HCT116 (cell line): ENCODE data around the gene PIH1D1. TPM values are rescaled to one million over a fixed set of nuclear protein-coding genes. Genes with fewer than 3 reads are reported as not detected.
A peak's percentile ranks its signal among the peaks of the same experiment; 100 is the strongest.

Source experiments
- ATAC-seq: fragments of 200-7000 bp; cut with Tn5 transposase; 2 replicates; pipeline ENCODE4 v1.9.1; 2020; ENCODE audit warnings: mild to moderate bottlenecking, moderate library complexity
- BruUV-seq: library from RNA; stranded (reverse); fragments of 400-500 nt; replicated peaks from 2 replicates; lab custom pipeline; 2021; lab: Mats Ljungman, UMichigan
- CTCF ChIA-PET: fragments of 300-600 bp; sonication (Branson Sonifier 250); formaldehyde crosslinking; loops from one replicate; lab custom pipeline; 2021; ENCODE audit warnings: antibody characterized with exemption; lab: Charles Lee
- POLR2A ChIA-PET: fragments of 300-600, 350-600 bp; sonication (Branson Sonifier 250); formaldehyde crosslinking; loops from one replicate; lab custom pipeline; 2021; ENCODE audit warnings: antibody characterized with exemption; lab: Charles Lee
- RAD21 ChIA-PET, 2 experiments: fragments of 300-600 bp; sonication (Branson Sonifier 250); formaldehyde crosslinking; loops; one replicate each; lab custom pipeline; 2023; ENCODE audit warnings: low total read pairs in 2 of 2; ENCODE audit not compliant: uncharacterized antibody in 2 of 2, unreplicated experiment in 2 of 2, low non-redundant PET in 1 of 2; lab: Charles Lee
- DNase-seq: peaks from one replicate; pipeline ENCODE4 v3.0.0-alpha.2; 2010; ENCODE audit warnings: low read depth, low spot score
- H2AFZ ChIP-seq: fragments of 200-600 bp; shearing (Covaris generic), sonication (generic); 2 replicates; pipeline ENCODE4 v1.6.1; 2017; ENCODE audit warnings: low read depth, mixed run types, mixed read lengths, antibody characterized with exemption, low read length; ENCODE audit not compliant: poor library complexity, severe bottlenecking
- H3K27ac ChIP-seq: 2 replicates; pipeline ENCODE4 v1.5.1; 2012; ENCODE audit warnings: low read depth, low read length
- H3K27me3 ChIP-seq: fragments of 200-600 bp; sonication (generic); 2 replicates; pipeline ENCODE4 v1.6.1; 2016; ENCODE audit warnings: mixed run types, low read length, mixed read lengths; ENCODE audit not compliant: insufficient read depth
- H3K36me3 ChIP-seq, 2 experiments: fragments of 200-500 bp in 1 of 2; fragments of 200-600 bp in 1 of 2; sonication (Bioruptor generic) in 1 of 2; sonication (generic) in 1 of 2; 2 replicates each; pipeline versions ENCODE4 v1.5.1 to v1.6.1; 2014 to 2016; ENCODE audit warnings: low read length in 2 of 2, inconsistent platforms in 1 of 2, mixed read lengths in 1 of 2, mixed run types in 1 of 2; ENCODE audit not compliant: insufficient read depth in 2 of 2, control insufficient read depth in 1 of 2
- H3K4me1 ChIP-seq, 2 experiments: fragments of 200-600 bp in 1 of 2; sonication (generic) in 1 of 2; 2 replicates each; pipeline versions ENCODE4 v1.5.1 to v1.6.1; 2012 to 2017; ENCODE audit warnings: low read length in 2 of 2, inconsistent platforms in 1 of 2, mild to moderate bottlenecking in 1 of 2, mixed read lengths in 1 of 2, mixed run types in 1 of 2, moderate library complexity in 1 of 2; ENCODE audit not compliant: insufficient read depth in 2 of 2, control insufficient read depth in 1 of 2
- H3K4me2 ChIP-seq: fragments of 200-600 bp; sonication (generic); 2 replicates; pipeline ENCODE4 v1.6.1; 2017; ENCODE audit warnings: mixed run types, low read length, mixed read lengths
- H3K4me3 ChIP-seq, 2 experiments: fragments of 200-600 bp in 1 of 2; sonication (generic) in 1 of 2; replicated peaks in 1 of 2; 2 replicates each; pipeline ENCODE4 v1.5.1; 2011 to 2016; ENCODE audit warnings: low read length in 2 of 2, control low read depth in 1 of 2, low read depth in 1 of 2, mild to moderate bottlenecking in 1 of 2, mixed read lengths in 1 of 2, mixed run types in 1 of 2
- H3K79me2 ChIP-seq: fragments of 200-600 bp; sonication (generic); 2 replicates; pipeline ENCODE4 v1.6.1; 2017; ENCODE audit warnings: mild to moderate bottlenecking, mixed run types, low read length, moderate library complexity, mixed read lengths; ENCODE audit not compliant: insufficient read depth
- H3K9ac ChIP-seq: fragments of 200-600 bp; sonication (generic); 2 replicates; pipeline ENCODE4 v1.6.1; 2016; ENCODE audit warnings: low read length, mixed read lengths
- H3K9me2 ChIP-seq: fragments of 200-600 bp; sonication (generic), shearing (Covaris generic); 2 replicates; pipeline ENCODE4 v1.6.1; 2017; ENCODE audit warnings: mixed run types, mild to moderate bottlenecking, moderate library complexity; ENCODE audit not compliant: insufficient read depth
- H3K9me3 ChIP-seq, 2 experiments: fragments of 200-500 bp in 1 of 2; fragments of 200-600 bp in 1 of 2; sonication (Bioruptor generic) in 1 of 2; sonication (generic) in 1 of 2; 2 replicates each; pipeline ENCODE4 v1.6.1; 2014 to 2017; ENCODE audit warnings: low read length in 2 of 2, mixed read lengths in 2 of 2, inconsistent platforms in 1 of 2, low read depth in 1 of 2, mild to moderate bottlenecking in 1 of 2, mixed run types in 1 of 2, moderate library complexity in 1 of 2; ENCODE audit not compliant: control insufficient read depth in 1 of 2, insufficient read depth in 1 of 2
- H4K20me1 ChIP-seq: fragments of 200-600 bp; sonication (generic), shearing (Covaris generic); 2 replicates; pipeline ENCODE4 v1.6.1; 2017; ENCODE audit warnings: mixed run types, mild to moderate bottlenecking, moderate library complexity; ENCODE audit not compliant: insufficient read depth
- CTCF ChIP-seq, 3 experiments: fragments of 200-600 bp in 1 of 3; sonication (generic) in 1 of 3; IDR thresholded peaks in 2 of 3; conservative IDR thresholded peaks in 1 of 3; 2 replicates each; pipeline ENCODE4 v1.5.1; 2012 to 2017; ENCODE audit warnings: low read depth in 2 of 3, low read length in 2 of 3, antibody characterized with exemption in 1 of 3, borderline replicate concordance in 1 of 3, control low read depth in 1 of 3, mild to moderate bottlenecking in 1 of 3, mixed read lengths in 1 of 3, mixed run types in 1 of 3, moderate library complexity in 1 of 3; ENCODE audit not compliant: insufficient read depth in 1 of 3
- EGR1 ChIP-seq: IDR thresholded peaks from 2 replicates; pipeline ENCODE4 v1.6.1; 2012; ENCODE audit warnings: low read depth
- ELF1 ChIP-seq: IDR thresholded peaks from 2 replicates; pipeline ENCODE4 v1.6.1; 2012; ENCODE audit warnings: low read depth, borderline replicate concordance
- EZH2 ChIP-seq: fragments of 200-600 bp; sonication (generic); IDR thresholded peaks from 2 replicates; pipeline ENCODE4 v1.6.1; 2017; ENCODE audit warnings: antibody characterized with exemption, mixed run types
- EZH2phosphoT487 ChIP-seq: fragments of 200-600 bp; IDR thresholded peaks from 2 replicates; pipeline ENCODE4 v1.6.1; 2018; ENCODE audit warnings: antibody characterized with exemption, borderline replicate concordance
- JUND ChIP-seq: IDR thresholded peaks from 2 replicates; pipeline ENCODE4 v1.6.1; 2012
- POLR2A ChIP-seq: IDR thresholded peaks from 2 replicates; pipeline ENCODE4 v1.7.0; 2011; ENCODE audit warnings: borderline replicate concordance; ENCODE audit not compliant: insufficient read depth, insufficient read length; ENCODE audit errors: extremely low read depth
- POLR2AphosphoS5 ChIP-seq: IDR thresholded peaks from 2 replicates; pipeline ENCODE4 v1.6.1; 2011; ENCODE audit warnings: mild to moderate bottlenecking, low read depth, low read length, moderate library complexity
- RAD21 ChIP-seq: IDR thresholded peaks from 2 replicates; pipeline ENCODE4 v1.6.1; 2012; ENCODE audit warnings: low read depth, mild to moderate bottlenecking
- SP1 ChIP-seq: IDR thresholded peaks from 2 replicates; pipeline ENCODE4 v1.6.1; 2012; ENCODE audit warnings: low read depth
- SRF ChIP-seq: IDR thresholded peaks from 2 replicates; pipeline ENCODE4 v1.6.1; 2012; ENCODE audit warnings: low read depth
- TCF7L2 ChIP-seq: IDR thresholded peaks from 2 replicates; pipeline ENCODE4 v1.7.0; 2011; ENCODE audit warnings: borderline replicate concordance, inconsistent platforms; ENCODE audit not compliant: insufficient read depth, insufficient read length; ENCODE audit errors: extremely low read depth
- intact Hi-C: fragments of 100-400 bp; cut with micrococcal nuclease; formaldehyde crosslinking; loops from 2 replicates; pipeline ENCODE4 v1.10.0; 2022
- total RNA-seq: library from RNA; stranded (reverse); gene quantifications from one replicate; pipeline ENCODE4 v1.2.1, GENCODE V29; 2021; ENCODE audit not compliant: unreplicated experiment
- TF ChIP-seq, protein P1 (sequence below): IDR thresholded peaks from 2 replicates; pipeline ENCODE4 v1.6.1; 2012
- TF ChIP-seq, protein P2 (sequence below): IDR thresholded peaks from 2 replicates; pipeline ENCODE4 v1.6.1; 2012

The PIH1D1 gene
- total RNA-seq, 1 experiment from 2014 or later: 152 TPM

GRCh38 chr19:49491030-49491803 lies 39.6 kb upstream of the PIH1D1 start:
- H3K27ac ChIP-seq: peak overlapping the region; percentile 86
- no TSS peak for BruUV-seq
- H3K9ac ChIP-seq: peak overlapping the region; percentile 100; the same call in 1 of the 2 replicates
- peaks cover 21 to 47% of the 10 kb centered on the region in 2 experiments for H3K36me3 ChIP-seq
- no peaks in the 10 kb centered on the region for H3K9me2 ChIP-seq
- H3K4me1 ChIP-seq: peaks cover 14 to 69% of the 10 kb centered on the region in 2 experiments
- POLR2A ChIA-PET: interaction anchor here (2.5 kb wide), 1 partner anchor 56 kb away, joined by 7 read pairs; no protein-coding TSS in a partner anchor
- intact Hi-C loops: no loop called here
- peaks cover 19% of the 10 kb centered on the region; the same call in 1 of the 2 replicates for H4K20me1 ChIP-seq
- no peak overlapping the region for H3K4me2 ChIP-seq
- no peaks in the 10 kb centered on the region for H3K27me3 ChIP-seq
- H2AFZ ChIP-seq: no peak overlapping the region
- no peak for ATAC-seq
- CTCF ChIA-PET: no interaction called here
- TF ChIP-seq TCF7L2: no peak
- TF ChIP-seq EZH2phosphoT487: no peak
- TF ChIP-seq RAD21: no peak
- TF ChIP-seq, protein P1, sequence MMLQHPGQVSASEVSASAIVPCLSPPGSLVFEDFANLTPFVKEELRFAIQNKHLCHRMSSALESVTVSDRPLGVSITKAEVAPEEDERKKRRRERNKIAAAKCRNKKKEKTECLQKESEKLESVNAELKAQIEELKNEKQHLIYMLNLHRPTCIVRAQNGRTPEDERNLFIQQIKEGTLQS: no peak
- TF ChIP-seq POLR2A: no peak
- no peak for TF ChIP-seq ELF1
- TF ChIP-seq, protein P2, sequence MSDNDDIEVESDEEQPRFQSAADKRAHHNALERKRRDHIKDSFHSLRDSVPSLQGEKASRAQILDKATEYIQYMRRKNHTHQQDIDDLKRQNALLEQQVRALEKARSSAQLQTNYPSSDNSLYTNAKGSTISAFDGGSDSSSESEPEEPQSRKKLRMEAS: no peak
- no peak for TF ChIP-seq CTCF (IDR thresholded peaks at IDR 0.05 in 2 of 3, conservative IDR thresholded peaks at IDR 0.05 in 1 of 3; ENCODE audit: borderline replicate concordance in 1 of 3, insufficient read depth in 1 of 3, low read depth in 2 of 3, low read length in 2 of 3)
- no peak for TF ChIP-seq JUND
- no peak for TF ChIP-seq SRF
- TF ChIP-seq SP1: no peak
- no peak for TF ChIP-seq EGR1
- TF ChIP-seq POLR2AphosphoS5: no peak; the same call in 1 of the 2 replicates
- TF ChIP-seq EZH2: no peak
- TF ChIP-seq, all 23 proteins: peak for 0
- no peak overlapping the region for H3K4me3 ChIP-seq
- RAD21 ChIA-PET: no interaction called here
- no peaks in the 10 kb centered on the region for H3K9me3 ChIP-seq
- DNase-seq: no peak
- peaks cover 43% of the 10 kb centered on the region for H3K79me2 ChIP-seq
